K562 (cell line): Measurements from ENCODE around the gene FAM171A1. TPM values are rescaled to one million over a fixed set of nuclear protein-coding genes. Genes with fewer than 3 reads are reported as not detected.

Source experiments
- ATAC-seq: fragments of 200-7000 bp; cut with Tn5 transposase; 3 replicates; pipeline ENCODE4 v1.9.1; 2020; ENCODE audit warnings: moderate library complexity
- BruUV-seq: library from RNA; stranded (reverse); fragments of 400-500 nt; replicated peaks from 2 replicates; lab custom pipeline; 2021; lab: Mats Ljungman, UMichigan
- CTCF ChIA-PET: fragments of 300-600 bp; formaldehyde crosslinking; extraction: SDS; loops from one replicate; lab custom pipeline; 2021; ENCODE audit warnings: low intra/inter-chr PET ratio; lab: Yijun Ruan, JAX
- POLR2A ChIA-PET: fragments of 300-600, 350-650 bp; sonication (Branson Sonifier 250); formaldehyde crosslinking; extraction: SDS; loops from one replicate; lab custom pipeline; 2021; ENCODE audit warnings: antibody characterized with exemption, inconsistent platforms; lab: Yijun Ruan, JAX
- DNase-seq, 4 experiments: peaks; one replicate each; pipeline versions ENCODE4 v3.0.0 to v3.0.0-alpha.2; 2011 to 2018; ENCODE audit warnings: low spot score in 3 of 4, mixed read lengths in 3 of 4; ENCODE audit errors: extremely low read depth in 1 of 4
- FAIRE-seq: peaks from 2 replicates; lab custom pipeline; 2011; peaks lifted over from hg19 to GRCh38; lab: Jason Lieb, UNC
- H2AFZ ChIP-seq: 2 replicates; pipeline ENCODE4 v1.6.0; 2011; ENCODE audit warnings: low read depth, low read length, control low read depth, inconsistent platforms
- H3K27ac ChIP-seq: fragments of 200-600 bp; 3 replicates; pipeline ENCODE4 v1.8.0; 2011; ENCODE audit warnings: low read depth, mild to moderate bottlenecking, control low read depth, inconsistent platforms, low read length, moderate library complexity, mixed read lengths; ENCODE audit errors: extremely low read depth
- H3K27me3 ChIP-seq, 2 experiments: fragments of 300-600 bp in 1 of 2; 2 replicates in 1 of 2; 3 replicates in 1 of 2; pipeline versions ENCODE4 v1.6.0 to v1.8.0; 2011; ENCODE audit warnings: inconsistent platforms in 2 of 2, low read length in 2 of 2, mild to moderate bottlenecking in 1 of 2, mixed read lengths in 1 of 2, moderate library complexity in 1 of 2; ENCODE audit not compliant: control insufficient read depth in 2 of 2, insufficient read depth in 2 of 2
- H3K36me3 ChIP-seq: fragments of 300-600 bp; 3 replicates; pipeline ENCODE4 v1.8.0; 2011; ENCODE audit warnings: mild to moderate bottlenecking, low read length, inconsistent platforms; ENCODE audit not compliant: control insufficient read depth, insufficient read depth
- H3K4me1 ChIP-seq, 2 experiments: fragments of 200-600 bp in 1 of 2; replicated peaks in 1 of 2; 2 replicates in 1 of 2; 3 replicates in 1 of 2; pipeline versions ENCODE4 v1.5.1 to v1.8.0; 2011; ENCODE audit warnings: inconsistent platforms in 2 of 2, low read length in 2 of 2, mild to moderate bottlenecking in 1 of 2, mixed read lengths in 1 of 2, moderate library complexity in 1 of 2; ENCODE audit not compliant: control insufficient read depth in 2 of 2, insufficient read depth in 2 of 2
- H3K4me2 ChIP-seq: 2 replicates; pipeline ENCODE4 v1.6.1; 2011; ENCODE audit warnings: low read length, control low read depth, inconsistent platforms, mixed read lengths; ENCODE audit not compliant: insufficient read depth
- H3K4me3 ChIP-seq: fragments of 200-600 bp; sonication (generic), shearing (Covaris generic); 2 replicates; pipeline ENCODE4 v1.5.1; 2016; ENCODE audit warnings: control low read depth, inconsistent platforms
- H3K79me2 ChIP-seq: fragments of 200-600 bp; 3 replicates; pipeline ENCODE4 v1.8.0; 2011; ENCODE audit warnings: low read length, inconsistent platforms; ENCODE audit not compliant: control insufficient read depth, insufficient read depth
- H3K9ac ChIP-seq, 2 experiments: 2 replicates each; pipeline versions ENCODE4 v1.6.0 to v1.6.1; 2011; ENCODE audit warnings: low read depth in 2 of 2, low read length in 2 of 2, control low read depth in 1 of 2, inconsistent platforms in 1 of 2, mild to moderate bottlenecking in 1 of 2, mixed read lengths in 1 of 2; ENCODE audit not compliant: insufficient read depth in 1 of 2
- H3K9me1 ChIP-seq: one replicate; pipeline ENCODE4 v1.6.0; 2011; ENCODE audit warnings: inconsistent platforms, mild to moderate bottlenecking, low read length, moderate library complexity; ENCODE audit not compliant: control insufficient read depth, insufficient read depth
- H3K9me3 ChIP-seq: replicated peaks from 2 replicates; pipeline ENCODE4 v1.5.1; 2011; ENCODE audit warnings: low read depth, low read length, inconsistent platforms; ENCODE audit not compliant: control insufficient read depth, insufficient read depth
- H4K20me1 ChIP-seq: replicated peaks from 2 replicates; pipeline ENCODE4 v1.6.1; 2011; ENCODE audit warnings: low read length, inconsistent platforms, mixed read lengths; ENCODE audit not compliant: control insufficient read depth, insufficient read depth
- C11orf30 ChIP-seq: fragments of 450-650 bp; IDR thresholded peaks from 2 replicates; pipeline ENCODE4 v1.6.1; 2016; ENCODE audit warnings: low read depth, mild to moderate bottlenecking
- MAFF ChIP-seq: IDR thresholded peaks from 2 replicates; pipeline ENCODE4 v1.6.1; 2012; ENCODE audit warnings: low read length, improper control_type of control experiment
- MAFG ChIP-seq: fragments of 450-650 bp; conservative IDR thresholded peaks from 2 replicates; pipeline ENCODE4 v1.6.1; 2016; ENCODE audit warnings: missing genetic modification characterization, missing compliant biosample characterization
- MAFK ChIP-seq: IDR thresholded peaks from 2 replicates; pipeline ENCODE4 v1.6.1; 2011; ENCODE audit warnings: low read length, improper control_type of control experiment
- NFE2 ChIP-seq: IDR thresholded peaks from 2 replicates; pipeline ENCODE4 v1.6.1; 2014; ENCODE audit warnings: antibody characterized with exemption, low read depth
- NFE2L1 ChIP-seq: fragments of 450-650 bp; IDR thresholded peaks from 2 replicates; pipeline ENCODE4 v1.6.1; 2016; ENCODE audit warnings: missing genetic modification characterization, low read depth, mild to moderate bottlenecking, missing compliant biosample characterization, moderate library complexity, borderline replicate concordance
- RB1 ChIP-seq: fragments of 450-650 bp; IDR thresholded peaks from 2 replicates; pipeline ENCODE4 v1.6.1; 2017; ENCODE audit warnings: low read depth, mild to moderate bottlenecking
- ZBTB43 ChIP-seq: sonication (generic); formaldehyde crosslinking; IDR thresholded peaks from 2 replicates; pipeline ENCODE4 v1.8.0; 2023; ENCODE audit warnings: mild to moderate bottlenecking, missing genetic modification reagents
- ZNF316 ChIP-seq: fragments of 450-650 bp; IDR thresholded peaks from 2 replicates; pipeline ENCODE4 v1.6.1; 2016
- WGBS: fragments of 100-300 bp; shearing (Covaris generic); methylation state at CpG from one replicate; pipeline ENCODE4 v1.1.6; 2016; ENCODE audit warnings: low coverage, mixed read lengths; ENCODE audit not compliant: insufficient coverage; ENCODE audit errors: missing lambda C conversion rate; 5-methylcytosine and 5-hydroxymethylcytosine counted together
- in situ Hi-C: fragments of 300-500 bp; cut with MboI; formaldehyde crosslinking; loops from 4 replicates; pipeline ENCODE4 v1.15.0; 2018; ENCODE audit warnings: inconsistent platforms, mixed read lengths
- intact Hi-C: fragments of 100-400 bp; cut with micrococcal nuclease; formaldehyde crosslinking; loops from 2 replicates; pipeline ENCODE4 v1.14.2; 2022
- polyA plus RNA-seq, 8 experiments: library from polyadenylated mRNA; depleted of rRNA in 4 of 8; stranded (reverse) in 5 of 8; unstranded in 3 of 8; fragments of >200 nt; fragmentation: Nextera tagmentation in 2 of 8; fragmentation: Illumina TruSeq in 1 of 8; extraction: Ambion mirVana in 2 of 8; extraction: Trizol in 1 of 8; gene quantifications; 2 replicates each; pipeline versions ENCODE4 v1.2.1 to v1.2.3, GENCODE V29; 2011 to 2014; ENCODE audit warnings: inconsistent platforms in 1 of 8, missing spikeins in 1 of 8
- total RNA-seq, 7 experiments: library from RNA; depleted of rRNA in 6 of 7; stranded (reverse); fragments of >200 nt in 6 of 7; fragmentation: Illumina TruSeq in 2 of 7; extraction: Trizol in 2 of 7; gene quantifications; 2 replicates each; pipeline versions ENCODE4 v1.2.1 to v1.2.3, GENCODE V29; 2011 to 2021; ENCODE audit warnings: low replicate concordance in 1 of 7

The FAM171A1 gene
- total and polyA plus RNA-seq, 9 of the 15 experiments (the other 6 are each of a cell fraction or from before 2014, with no cell fraction given), result 0.51 to 8.2 (median 4.8) TPM

- DNase-seq (peak in 1 of 4 experiments; percentile 17), ATAC-seq (no peak), FAIRE-seq (peak; percentile 29)
- Histone ChIP-seq H2AFZ (no peak overlapping the region), H3K4me3 (no peak overlapping the region), H3K27ac (no peak overlapping the region), H3K9me1 (no peaks in the 10 kb centered on the region), H3K9ac (no peak overlapping the region), H3K27me3 (peaks cover 15 to 20% of the 10 kb centered on the region in 2 experiments), H3K4me2 (no peak overlapping the region), H3K79me2 (no peaks in the 10 kb centered on the region; the same call in 2 of the 3 replicates), H3K4me1 (peaks cover 0 to 11% of the 10 kb centered on the region in 2 experiments; a peak in 3 of 5 replicates), H3K9me3 (no peaks in the 10 kb centered on the region), H4K20me1 (no peaks in the 10 kb centered on the region), H3K36me3 (no peaks in the 10 kb centered on the region)
- intact Hi-C loops, result loop anchor here (5.0 kb wide), 1 partner anchor 53 kb away; no protein-coding TSS in a partner anchor
- BruUV-seq, result no TSS peak
- ChIA-PET CTCF (no interaction called here), POLR2A (interaction anchor here (0.6 to 1.1 kb wide), 3 partner anchors 31 to 1594 kb away, joined by 3 to 4 read pairs (median 3); no protein-coding TSS in a partner anchor)
- 23% methylated on average over 1 of the region's 1 CpG for WGBS
- in situ Hi-C loops, result no loop called here
- TF ChIP-seq C11orf30 (peak; percentile 99), ZNF316 (peak; percentile 100), MAFF (peak; percentile 100), MAFK (peak; percentile 100), NFE2L1 (tag) (0 out of 2 replicates have a peak, but pooled peaks have one; percentile 13), RB1 (no peak), NFE2 (peak; percentile 35; the same call in 1 of the 2 replicates), ZBTB43 (no peak), MAFG (tag) (peak; percentile 99)
Observed at GRCh38 chr10:15365692-15366091, 5.4 kb downstream of the FAM171A1 start.
